Sigmoid colon (tissue), 4 donors: ENCODE data around the gene MCOLN3.

Experiments
- CTCF ChIP-seq, 4 experiments: fragments of 450-650 bp in 3 of 4; fragments of 200-600 bp in 1 of 4; IDR thresholded peaks; one replicate each; pipeline ENCODE4 v1.5.1; 2016 to 2019; ENCODE audit warnings: antibody characterized with exemption in 4 of 4, mild to moderate bottlenecking in 3 of 4, moderate library complexity in 2 of 4
- EP300 ChIP-seq, 4 donors: sonication (generic); formaldehyde crosslinking; IDR thresholded peaks; one replicate each; pipeline ENCODE4 v1.6.1; 2017; ENCODE audit warnings: antibody characterized with exemption in 4 of 4
- POLR2A ChIP-seq, 2 donors: fragments of 450-650 bp; IDR thresholded peaks; one replicate each; pipeline ENCODE4 v1.6.1; 2016; ENCODE audit warnings: antibody characterized with exemption in 2 of 2, mild to moderate bottlenecking in 2 of 2, moderate library complexity in 2 of 2
- POLR2AphosphoS5 ChIP-seq, 4 donors: sonication (generic); formaldehyde crosslinking; IDR thresholded peaks; one replicate each; pipeline ENCODE4 v1.6.1; 2017; ENCODE audit warnings: antibody characterized with exemption in 4 of 4

GRCh38 chr1:85062425-85063026 is 14.2 kb upstream of the MCOLN3 start:
- TF ChIP-seq CTCF (IDR thresholded peaks at IDR 0.05) (no peak), POLR2A (IDR thresholded peaks at IDR 0.05) (no peak), EP300 (IDR thresholded peaks at IDR 0.05) (no peak), POLR2AphosphoS5 (IDR thresholded peaks at IDR 0.05) (no peak)
